ENCODE results near the gene CLPTM1.

DNA sequence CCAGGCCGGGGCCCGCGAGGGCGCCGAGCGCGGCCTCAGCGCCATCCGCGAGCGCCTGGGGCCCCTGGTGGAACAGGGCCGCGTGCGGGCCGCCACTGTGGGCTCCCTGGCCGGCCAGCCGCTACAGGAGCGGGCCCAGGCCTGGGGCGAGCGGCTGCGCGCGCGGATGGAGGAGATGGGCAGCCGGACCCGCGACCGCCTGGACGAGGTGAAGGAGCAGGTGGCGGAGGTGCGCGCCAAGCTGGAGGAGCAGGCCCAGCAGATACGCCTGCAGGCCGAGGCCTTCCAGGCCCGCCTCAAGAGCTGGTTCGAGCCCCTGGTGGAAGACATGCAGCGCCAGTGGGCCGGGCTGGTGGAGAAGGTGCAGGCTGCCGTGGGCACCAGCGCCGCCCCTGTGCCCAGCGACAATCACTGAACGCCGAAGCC lies 46.3 kb upstream of the CLPTM1 start:
- TF ChIP-seq POLR2AphosphoS5 (IDR thresholded peaks at IDR 0.05; ENCODE audit: low read depth, low read length) (no peak), SIN3A (IDR thresholded peaks at IDR 0.05; ENCODE audit: borderline replicate concordance, insufficient read depth, low read length) (no peak), TAF1 (IDR thresholded peaks at IDR 0.05; ENCODE audit: borderline replicate concordance, insufficient read depth, low read length) (no peak), FOXP2 (optimal IDR thresholded peaks at IDR 0.05; ENCODE audit: borderline replicate concordance, extremely low read depth, extremely low read length, insufficient read depth) (no peak)
- TF ChIP-seq, protein P1, sequence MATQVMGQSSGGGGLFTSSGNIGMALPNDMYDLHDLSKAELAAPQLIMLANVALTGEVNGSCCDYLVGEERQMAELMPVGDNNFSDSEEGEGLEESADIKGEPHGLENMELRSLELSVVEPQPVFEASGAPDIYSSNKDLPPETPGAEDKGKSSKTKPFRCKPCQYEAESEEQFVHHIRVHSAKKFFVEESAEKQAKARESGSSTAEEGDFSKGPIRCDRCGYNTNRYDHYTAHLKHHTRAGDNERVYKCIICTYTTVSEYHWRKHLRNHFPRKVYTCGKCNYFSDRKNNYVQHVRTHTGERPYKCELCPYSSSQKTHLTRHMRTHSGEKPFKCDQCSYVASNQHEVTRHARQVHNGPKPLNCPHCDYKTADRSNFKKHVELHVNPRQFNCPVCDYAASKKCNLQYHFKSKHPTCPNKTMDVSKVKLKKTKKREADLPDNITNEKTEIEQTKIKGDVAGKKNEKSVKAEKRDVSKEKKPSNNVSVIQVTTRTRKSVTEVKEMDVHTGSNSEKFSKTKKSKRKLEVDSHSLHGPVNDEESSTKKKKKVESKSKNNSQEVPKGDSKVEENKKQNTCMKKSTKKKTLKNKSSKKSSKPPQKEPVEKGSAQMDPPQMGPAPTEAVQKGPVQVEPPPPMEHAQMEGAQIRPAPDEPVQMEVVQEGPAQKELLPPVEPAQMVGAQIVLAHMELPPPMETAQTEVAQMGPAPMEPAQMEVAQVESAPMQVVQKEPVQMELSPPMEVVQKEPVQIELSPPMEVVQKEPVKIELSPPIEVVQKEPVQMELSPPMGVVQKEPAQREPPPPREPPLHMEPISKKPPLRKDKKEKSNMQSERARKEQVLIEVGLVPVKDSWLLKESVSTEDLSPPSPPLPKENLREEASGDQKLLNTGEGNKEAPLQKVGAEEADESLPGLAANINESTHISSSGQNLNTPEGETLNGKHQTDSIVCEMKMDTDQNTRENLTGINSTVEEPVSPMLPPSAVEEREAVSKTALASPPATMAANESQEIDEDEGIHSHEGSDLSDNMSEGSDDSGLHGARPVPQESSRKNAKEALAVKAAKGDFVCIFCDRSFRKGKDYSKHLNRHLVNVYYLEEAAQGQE (IDR thresholded peaks at IDR 0.05; ENCODE audit: insufficient read depth in 1 of 2, low read depth in 2 of 2, low read length in 2 of 2) = no peak
